K562 (cell line): Measurements from ENCODE around the gene FTSJ1. TPM values are rescaled to one million over a fixed set of nuclear protein-coding genes. Genes with fewer than 3 reads are reported as not detected.

Experiments used
- ATAC-seq: fragments of 200-7000 bp; cut with Tn5 transposase; 3 replicates; pipeline ENCODE4 v1.9.1; 2020; ENCODE audit warnings: moderate library complexity
- BruUV-seq: library from RNA; stranded (reverse); fragments of 400-500 nt; replicated peaks from 2 replicates; lab custom pipeline; 2021; lab: Mats Ljungman, UMichigan
- CTCF ChIA-PET: fragments of 300-600 bp; formaldehyde crosslinking; extraction: SDS; loops from one replicate; lab custom pipeline; 2021; ENCODE audit warnings: low intra/inter-chr PET ratio; lab: Yijun Ruan, JAX
- POLR2A ChIA-PET: fragments of 300-600, 350-650 bp; sonication (Branson Sonifier 250); formaldehyde crosslinking; extraction: SDS; loops from one replicate; lab custom pipeline; 2021; ENCODE audit warnings: antibody characterized with exemption, inconsistent platforms; lab: Yijun Ruan, JAX
- DNase-seq, 4 experiments: peaks; one replicate each; pipeline versions ENCODE4 v3.0.0 to v3.0.0-alpha.2; 2011 to 2018; ENCODE audit warnings: low spot score in 3 of 4, mixed read lengths in 3 of 4; ENCODE audit errors: extremely low read depth in 1 of 4
- FAIRE-seq: peaks from 2 replicates; lab custom pipeline; 2011; peaks lifted over from hg19 to GRCh38; lab: Jason Lieb, UNC
- H2AFZ ChIP-seq: 2 replicates; pipeline ENCODE4 v1.6.0; 2011; ENCODE audit warnings: low read depth, low read length, control low read depth, inconsistent platforms
- H3K27ac ChIP-seq: fragments of 200-600 bp; 3 replicates; pipeline ENCODE4 v1.8.0; 2011; ENCODE audit warnings: low read depth, mild to moderate bottlenecking, control low read depth, inconsistent platforms, low read length, moderate library complexity, mixed read lengths; ENCODE audit errors: extremely low read depth
- H3K27me3 ChIP-seq, 2 experiments: fragments of 300-600 bp in 1 of 2; 2 replicates in 1 of 2; 3 replicates in 1 of 2; pipeline versions ENCODE4 v1.6.0 to v1.8.0; 2011; ENCODE audit warnings: inconsistent platforms in 2 of 2, low read length in 2 of 2, mild to moderate bottlenecking in 1 of 2, mixed read lengths in 1 of 2, moderate library complexity in 1 of 2; ENCODE audit not compliant: control insufficient read depth in 2 of 2, insufficient read depth in 2 of 2
- H3K36me3 ChIP-seq: fragments of 300-600 bp; 3 replicates; pipeline ENCODE4 v1.8.0; 2011; ENCODE audit warnings: mild to moderate bottlenecking, low read length, inconsistent platforms; ENCODE audit not compliant: control insufficient read depth, insufficient read depth
- H3K4me1 ChIP-seq, 2 experiments: fragments of 200-600 bp in 1 of 2; replicated peaks in 1 of 2; 2 replicates in 1 of 2; 3 replicates in 1 of 2; pipeline versions ENCODE4 v1.5.1 to v1.8.0; 2011; ENCODE audit warnings: inconsistent platforms in 2 of 2, low read length in 2 of 2, mild to moderate bottlenecking in 1 of 2, mixed read lengths in 1 of 2, moderate library complexity in 1 of 2; ENCODE audit not compliant: control insufficient read depth in 2 of 2, insufficient read depth in 2 of 2
- H3K4me2 ChIP-seq: 2 replicates; pipeline ENCODE4 v1.6.1; 2011; ENCODE audit warnings: low read length, control low read depth, inconsistent platforms, mixed read lengths; ENCODE audit not compliant: insufficient read depth
- H3K4me3 ChIP-seq: fragments of 200-600 bp; sonication (generic), shearing (Covaris generic); 2 replicates; pipeline ENCODE4 v1.5.1; 2016; ENCODE audit warnings: control low read depth, inconsistent platforms
- H3K79me2 ChIP-seq: fragments of 200-600 bp; 3 replicates; pipeline ENCODE4 v1.8.0; 2011; ENCODE audit warnings: low read length, inconsistent platforms; ENCODE audit not compliant: control insufficient read depth, insufficient read depth
- H3K9ac ChIP-seq, 2 experiments: 2 replicates each; pipeline versions ENCODE4 v1.6.0 to v1.6.1; 2011; ENCODE audit warnings: low read depth in 2 of 2, low read length in 2 of 2, control low read depth in 1 of 2, inconsistent platforms in 1 of 2, mild to moderate bottlenecking in 1 of 2, mixed read lengths in 1 of 2; ENCODE audit not compliant: insufficient read depth in 1 of 2
- H3K9me1 ChIP-seq: one replicate; pipeline ENCODE4 v1.6.0; 2011; ENCODE audit warnings: inconsistent platforms, mild to moderate bottlenecking, low read length, moderate library complexity; ENCODE audit not compliant: control insufficient read depth, insufficient read depth
- H3K9me3 ChIP-seq: replicated peaks from 2 replicates; pipeline ENCODE4 v1.5.1; 2011; ENCODE audit warnings: low read depth, low read length, inconsistent platforms; ENCODE audit not compliant: control insufficient read depth, insufficient read depth
- H4K20me1 ChIP-seq: replicated peaks from 2 replicates; pipeline ENCODE4 v1.6.1; 2011; ENCODE audit warnings: low read length, inconsistent platforms, mixed read lengths; ENCODE audit not compliant: control insufficient read depth, insufficient read depth
- NCOA2 ChIP-seq, 2 experiments: fragments of 450-650 bp; IDR thresholded peaks; 2 replicates each; pipeline ENCODE4 v1.6.1; 2018; ENCODE audit warnings: mild to moderate bottlenecking in 2 of 2, moderate library complexity in 1 of 2; ENCODE audit not compliant: partially characterized antibody in 2 of 2
- POLR2G ChIP-seq: fragments of 200-400 bp; formaldehyde crosslinking; IDR thresholded peaks from 2 replicates; pipeline ENCODE4 v1.6.1; 2017; ENCODE audit warnings: low read depth, mild to moderate bottlenecking, antibody characterized with exemption, low read length, moderate library complexity
- RBFOX2 ChIP-seq: fragments of 200-400 bp; formaldehyde crosslinking; IDR thresholded peaks from 2 replicates; pipeline ENCODE4 v1.6.1; 2017; ENCODE audit warnings: low read depth, mild to moderate bottlenecking, low read length, moderate library complexity
- SRF ChIP-seq, 2 experiments: fragments of 250-450, 450-650 bp in 1 of 2; sonication (Bioruptor Pico) in 1 of 2; sonication (generic) in 1 of 2; formaldehyde crosslinking; IDR thresholded peaks; 2 replicates each; pipeline versions ENCODE4 v1.5.0 to v1.5.1; 2020 to 2022; ENCODE audit warnings: mild to moderate bottlenecking in 1 of 2, missing genetic modification reagents in 1 of 2
- U2AF2 ChIP-seq: fragments of 200-400 bp; formaldehyde crosslinking; optimal IDR thresholded peaks from 2 replicates; pipeline ENCODE3; 2017; ENCODE audit warnings: low read depth, mild to moderate bottlenecking, low read length
- ZNF77 ChIP-seq: fragments of 250-450 bp; sonication (Bioruptor Pico); IDR thresholded peaks from 2 replicates; pipeline ENCODE4 v1.5.0; 2020
- ZNF830 ChIP-seq: fragments of 250-450 bp; sonication (Bioruptor Pico); IDR thresholded peaks from 2 replicates; pipeline ENCODE4 v1.5.0; 2021; ENCODE audit warnings: mild to moderate bottlenecking
- WGBS: fragments of 100-300 bp; shearing (Covaris generic); methylation state at CpG from one replicate; pipeline ENCODE4 v1.1.6; 2016; ENCODE audit warnings: low coverage, mixed read lengths; ENCODE audit not compliant: insufficient coverage; ENCODE audit errors: missing lambda C conversion rate; 5-methylcytosine and 5-hydroxymethylcytosine counted together
- in situ Hi-C: fragments of 300-500 bp; cut with MboI; formaldehyde crosslinking; loops from 4 replicates; pipeline ENCODE4 v1.15.0; 2018; ENCODE audit warnings: inconsistent platforms, mixed read lengths
- intact Hi-C: fragments of 100-400 bp; cut with micrococcal nuclease; formaldehyde crosslinking; loops from 2 replicates; pipeline ENCODE4 v1.14.2; 2022
- polyA plus RNA-seq, 8 experiments: library from polyadenylated mRNA; depleted of rRNA in 4 of 8; stranded (reverse) in 5 of 8; unstranded in 3 of 8; fragments of >200 nt; fragmentation: Nextera tagmentation in 2 of 8; fragmentation: Illumina TruSeq in 1 of 8; extraction: Ambion mirVana in 2 of 8; extraction: Trizol in 1 of 8; gene quantifications; 2 replicates each; pipeline versions ENCODE4 v1.2.1 to v1.2.3, GENCODE V29; 2011 to 2014; ENCODE audit warnings: inconsistent platforms in 1 of 8, missing spikeins in 1 of 8
- total RNA-seq, 7 experiments: library from RNA; depleted of rRNA in 6 of 7; stranded (reverse); fragments of >200 nt in 6 of 7; fragmentation: Illumina TruSeq in 2 of 7; extraction: Trizol in 2 of 7; gene quantifications; 2 replicates each; pipeline versions ENCODE4 v1.2.1 to v1.2.3, GENCODE V29; 2011 to 2021; ENCODE audit warnings: low replicate concordance in 1 of 7
- TF ChIP-seq, protein P1 (sequence below): fragments of 250-450 bp; sonication (Bioruptor Pico); IDR thresholded peaks from 2 replicates; pipeline ENCODE4 v1.6.1; 2021; ENCODE audit warnings: mild to moderate bottlenecking
- TF ChIP-seq, protein P2 (sequence below): fragments of 450-650 bp; conservative IDR thresholded peaks from 2 replicates; pipeline ENCODE4 v1.6.1; 2016; ENCODE audit warnings: missing genetic modification characterization, low read depth, mild to moderate bottlenecking, missing compliant biosample characterization, moderate library complexity
- TF ChIP-seq, protein P3 (sequence below): fragments of 250-450 bp; sonication (Bioruptor Pico); IDR thresholded peaks from 2 replicates; pipeline ENCODE4 v1.5.1; 2021; ENCODE audit warnings: mild to moderate bottlenecking
- TF ChIP-seq, protein P4 (sequence below): sonication (generic); formaldehyde crosslinking; IDR thresholded peaks from 2 replicates; pipeline ENCODE4 v1.8.0; 2023; ENCODE audit warnings: mild to moderate bottlenecking, missing genetic modification reagents

Gene FTSJ1
- total and polyA plus RNA-seq, 9 of the 15 experiments (the other 6 are each of a cell fraction or from before 2014, with no cell fraction given) = 12.2 to 95.6 (median 71.6) TPM

DNA sequence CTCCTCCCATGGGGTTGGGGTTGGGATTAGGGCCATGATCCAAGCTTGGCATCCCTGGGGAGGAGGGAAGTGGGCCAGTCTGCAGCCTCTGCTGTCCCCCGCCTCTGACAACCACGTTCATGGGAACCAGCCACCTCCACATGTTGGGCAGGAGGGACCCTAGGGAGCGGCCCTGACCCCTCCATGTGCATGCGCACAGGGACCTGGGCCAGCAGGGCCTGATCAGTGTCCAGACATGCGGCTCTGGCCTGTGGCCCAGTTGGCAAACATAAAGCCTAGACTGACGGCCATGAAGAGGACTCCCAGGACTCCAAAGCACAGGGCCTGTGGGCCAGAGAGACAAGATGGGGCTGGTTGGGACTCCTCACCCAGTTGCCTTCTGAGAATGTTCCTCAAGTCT, 17.3 kb upstream of the FTSJ1 start:
- ATAC-seq = no peak; the same call in 2 of the 3 replicates
- TF ChIP-seq ZNF77 (CRISPR knock-in tag) = no peak
- no peak for TF ChIP-seq ZNF830 (CRISPR knock-in tag)
- TF ChIP-seq POLR2G = 0 out of 2 replicates have a peak, but pooled peaks have one; percentile 23
- TF ChIP-seq RBFOX2 = peak; percentile 60
- no peak overlapping the region for H3K4me3 ChIP-seq
- H3K27me3 ChIP-seq = no peaks in the 10 kb centered on the region
- intact Hi-C loops (no loop called here), in situ Hi-C loops (no loop called here)
- H3K4me2 ChIP-seq = no peak overlapping the region
- no peak overlapping the region for H3K27ac ChIP-seq
- H3K4me1 ChIP-seq = peaks cover 0 to 4% of the 10 kb centered on the region in 2 experiments; a peak in 2 of 5 replicates
- WGBS = 75% methylated on average over 3 of the region's 6 CpGs
- peaks cover 4% of the 10 kb centered on the region; the same call in 2 of the 3 replicates for H3K79me2 ChIP-seq
- BruUV-seq = TSS peak; percentile 63
- H3K9ac ChIP-seq = no peak overlapping the region
- FAIRE-seq = no peak
- no peak overlapping the region for H2AFZ ChIP-seq
- peaks cover 46% of the 10 kb centered on the region; the same call in 2 of the 3 replicates for H3K36me3 ChIP-seq
- H4K20me1 ChIP-seq = no peaks in the 10 kb centered on the region
- POLR2A ChIA-PET = interaction anchor here (0.6 kb wide), 2 partner anchors 9 to 14 kb away, joined by 3 read pairs; no protein-coding TSS in a partner anchor
- DNase-seq = no peak
- no peaks in the 10 kb centered on the region for H3K9me3 ChIP-seq
- no peaks in the 10 kb centered on the region for H3K9me1 ChIP-seq
- CTCF ChIA-PET = no interaction called here

DNA sequence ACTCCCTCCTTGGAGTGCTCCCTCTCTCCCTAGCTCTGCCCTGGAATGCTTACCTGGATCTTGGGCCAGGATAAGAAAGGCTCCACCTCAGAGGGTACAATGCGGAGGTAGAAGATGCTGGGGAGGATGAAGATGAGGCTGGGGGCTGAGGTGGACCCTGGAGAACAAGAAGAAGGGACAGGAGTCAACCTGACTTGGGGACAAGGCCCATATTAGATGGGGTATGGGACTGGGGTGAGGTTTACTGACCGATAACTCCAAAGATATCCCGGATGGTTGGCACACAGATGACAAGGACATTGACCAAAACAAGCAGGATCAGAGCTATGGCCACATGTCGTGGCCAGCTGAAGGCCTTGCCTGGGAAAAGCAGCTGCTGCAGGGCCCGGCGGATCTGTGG, 16.5 kb upstream of the FTSJ1 start:
- no peaks in the 10 kb centered on the region for H3K9me3 ChIP-seq
- in situ Hi-C loops (no loop called here), intact Hi-C loops (no loop called here)
- peaks cover 10% of the 10 kb centered on the region for H3K79me2 ChIP-seq
- H3K9ac ChIP-seq = no peak overlapping the region
- no peak overlapping the region for H3K4me3 ChIP-seq
- no peak for FAIRE-seq
- no peak overlapping the region for H3K27ac ChIP-seq
- H3K36me3 ChIP-seq = peaks cover 52% of the 10 kb centered on the region
- WGBS = 93% methylated on average over 6 of the region's 6 CpGs
- no peaks in the 10 kb centered on the region for H4K20me1 ChIP-seq
- ChIA-PET CTCF (no interaction called here), POLR2A (no interaction called here)
- no peak for DNase-seq
- H3K9me1 ChIP-seq = no peaks in the 10 kb centered on the region
- peaks cover 0 to 4% of the 10 kb centered on the region in 2 experiments; a peak in 2 of 5 replicates for H3K4me1 ChIP-seq
- H3K27me3 ChIP-seq = no peaks in the 10 kb centered on the region
- H2AFZ ChIP-seq = no peak overlapping the region
- ATAC-seq = no peak
- no peak overlapping the region for H3K4me2 ChIP-seq
- no TSS peak for BruUV-seq
- TF ChIP-seq, protein P1, sequence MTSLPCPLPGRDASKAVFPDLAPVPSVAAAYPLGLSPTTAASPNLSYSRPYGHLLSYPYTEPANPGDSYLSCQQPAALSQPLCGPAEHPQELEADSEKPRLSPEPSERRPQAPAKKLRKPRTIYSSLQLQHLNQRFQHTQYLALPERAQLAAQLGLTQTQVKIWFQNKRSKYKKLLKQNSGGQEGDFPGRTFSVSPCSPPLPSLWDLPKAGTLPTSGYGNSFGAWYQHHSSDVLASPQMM (CRISPR knock-in tag) = no peak
- TF ChIP-seq, protein P2, sequence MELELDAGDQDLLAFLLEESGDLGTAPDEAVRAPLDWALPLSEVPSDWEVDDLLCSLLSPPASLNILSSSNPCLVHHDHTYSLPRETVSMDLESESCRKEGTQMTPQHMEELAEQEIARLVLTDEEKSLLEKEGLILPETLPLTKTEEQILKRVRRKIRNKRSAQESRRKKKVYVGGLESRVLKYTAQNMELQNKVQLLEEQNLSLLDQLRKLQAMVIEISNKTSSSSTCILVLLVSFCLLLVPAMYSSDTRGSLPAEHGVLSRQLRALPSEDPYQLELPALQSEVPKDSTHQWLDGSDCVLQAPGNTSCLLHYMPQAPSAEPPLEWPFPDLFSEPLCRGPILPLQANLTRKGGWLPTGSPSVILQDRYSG (tag) = no peak
- TF ChIP-seq NCOA2 (IDR thresholded peaks at IDR 0.05; ENCODE audit: partially characterized antibody in 2 of 2) = no peak
- no peak for TF ChIP-seq U2AF2
- no peak for TF ChIP-seq SRF (CRISPR knock-in tag; IDR thresholded peaks at IDR 0.05)
- TF ChIP-seq, protein P3, sequence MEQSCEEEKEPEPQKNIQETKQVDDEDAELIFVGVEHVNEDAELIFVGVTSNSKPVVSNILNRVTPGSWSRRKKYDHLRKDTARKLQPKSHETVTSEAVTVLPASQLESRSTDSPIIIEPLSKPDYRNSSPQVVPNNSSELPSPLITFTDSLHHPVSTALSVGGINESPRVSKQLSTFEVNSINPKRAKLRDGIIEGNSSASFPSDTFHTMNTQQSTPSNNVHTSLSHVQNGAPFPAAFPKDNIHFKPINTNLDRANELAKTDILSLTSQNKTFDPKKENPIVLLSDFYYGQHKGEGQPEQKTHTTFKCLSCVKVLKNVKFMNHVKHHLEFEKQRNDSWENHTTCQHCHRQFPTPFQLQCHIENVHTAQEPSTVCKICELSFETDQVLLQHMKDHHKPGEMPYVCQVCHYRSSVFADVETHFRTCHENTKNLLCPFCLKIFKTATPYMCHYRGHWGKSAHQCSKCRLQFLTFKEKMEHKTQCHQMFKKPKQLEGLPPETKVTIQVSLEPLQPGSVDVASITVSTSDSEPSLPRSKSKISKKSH (CRISPR knock-in tag) = no peak
- TF ChIP-seq, protein P4, sequence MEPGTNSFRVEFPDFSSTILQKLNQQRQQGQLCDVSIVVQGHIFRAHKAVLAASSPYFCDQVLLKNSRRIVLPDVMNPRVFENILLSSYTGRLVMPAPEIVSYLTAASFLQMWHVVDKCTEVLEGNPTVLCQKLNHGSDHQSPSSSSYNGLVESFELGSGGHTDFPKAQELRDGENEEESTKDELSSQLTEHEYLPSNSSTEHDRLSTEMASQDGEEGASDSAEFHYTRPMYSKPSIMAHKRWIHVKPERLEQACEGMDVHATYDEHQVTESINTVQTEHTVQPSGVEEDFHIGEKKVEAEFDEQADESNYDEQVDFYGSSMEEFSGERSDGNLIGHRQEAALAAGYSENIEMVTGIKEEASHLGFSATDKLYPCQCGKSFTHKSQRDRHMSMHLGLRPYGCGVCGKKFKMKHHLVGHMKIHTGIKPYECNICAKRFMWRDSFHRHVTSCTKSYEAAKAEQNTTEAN (CRISPR knock-in tag) = no peak
